Small intestine (tissue), 7 donors: ENCODE data around the gene DPP10. TPM values are rescaled to one million over a fixed set of nuclear protein-coding genes. Genes with fewer than 3 reads are reported as not detected.
A peak's percentile ranks its signal among the peaks of the same experiment; 100 is the strongest.

Experiments
- DNase-seq, 2 donors: peaks; one replicate each; pipeline versions ENCODE4 v3.0.0 to v3.0.0-alpha.2; 2013
- FAIRE-seq: peaks from 2 replicates; lab custom pipeline; 2012; peaks lifted over from hg19 to GRCh38; lab: Jason Lieb, UNC
- H3K27ac ChIP-seq, 3 donors: one replicate each; pipeline ENCODE4 v1.5.1; 2013; ENCODE audit warnings: low read length in 2 of 3, mild to moderate bottlenecking in 2 of 3, control low read depth in 1 of 3, inconsistent platforms in 1 of 3, low read depth in 1 of 3, moderate library complexity in 1 of 3
- H3K27me3 ChIP-seq, 3 donors: one replicate each; pipeline ENCODE4 v1.6.1; 2013; ENCODE audit warnings: low read length in 3 of 3, inconsistent platforms in 1 of 3; ENCODE audit not compliant: control insufficient read depth in 3 of 3, insufficient read depth in 3 of 3
- H3K36me3 ChIP-seq, 3 donors: one replicate each; pipeline ENCODE4 v1.6.1; 2013; ENCODE audit warnings: low read length in 3 of 3, inconsistent platforms in 1 of 3, low read depth in 1 of 3, mild to moderate bottlenecking in 1 of 3, moderate library complexity in 1 of 3; ENCODE audit not compliant: control insufficient read depth in 3 of 3, insufficient read depth in 2 of 3
- H3K4me1 ChIP-seq, 3 donors: one replicate each; pipeline ENCODE4 v1.6.1; 2013; ENCODE audit warnings: low read length in 2 of 3, inconsistent platforms in 1 of 3, low read depth in 1 of 3, mild to moderate bottlenecking in 1 of 3, moderate library complexity in 1 of 3; ENCODE audit not compliant: control insufficient read depth in 3 of 3, insufficient read depth in 2 of 3
- H3K4me3 ChIP-seq, 3 donors: one replicate each; pipeline ENCODE4 v1.5.1; 2013; ENCODE audit warnings: low read length in 3 of 3, control low read depth in 1 of 3, inconsistent platforms in 1 of 3, low read depth in 1 of 3, mild to moderate bottlenecking in 1 of 3, moderate library complexity in 1 of 3
- H3K9me3 ChIP-seq, 2 donors: one replicate each; pipeline ENCODE4 v1.6.1; 2013; ENCODE audit warnings: low read depth in 1 of 2, low read length in 1 of 2; ENCODE audit not compliant: control insufficient read depth in 2 of 2, insufficient read depth in 1 of 2
- WGBS, 3 donors: extraction: QIAGEN DNeasy Blood & Tissue Kit; methylation state at CpG; one replicate each; pipeline ENCODE4 v1.1.7; 2013; 5-methylcytosine and 5-hydroxymethylcytosine counted together
- polyA plus RNA-seq, 4 donors: library from polyadenylated mRNA; stranded (reverse) in 3 of 4; unstranded in 1 of 4; fragments of 200-250 nt in 3 of 4; fragments of 120-200 nt in 1 of 4; gene quantifications; one replicate each; pipeline versions ENCODE4 v1.2.1 to v1.2.3, GENCODE V29; 2013
- donor health status: healthy with polysubstance abuse.
- donor health status: control.
- donor health status: control.
- donor health status: Bipolar disorder and iron deficiency.
- donor health status: healthy.

The DPP10 gene
- polyA plus RNA-seq, 4 donors = 0.54 to 23.8 (median 1.7) TPM

- no peak overlapping the region for H3K27ac ChIP-seq
- H3K36me3 ChIP-seq = no peaks in the 10 kb centered on the region
- FAIRE-seq (no peak), DNase-seq (no peak)
- no peaks in the 10 kb centered on the region for H3K9me3 ChIP-seq
- no peaks in the 10 kb centered on the region for H3K4me1 ChIP-seq
- 11 to 43% (median 27%) methylated on average over 3 of the region's 3 CpGs for WGBS, 3 donors
- no peak overlapping the region for H3K4me3 ChIP-seq
- no peaks in the 10 kb centered on the region for H3K27me3 ChIP-seq
Measured at GRCh38 chr2:115168457-115168856, 726.0 kb downstream of the DPP10 start.

- H3K4me3 ChIP-seq = no peak overlapping the region
- H3K36me3 ChIP-seq = no peaks in the 10 kb centered on the region
- H3K27ac ChIP-seq = no peak overlapping the region
- H3K9me3 ChIP-seq = no peaks in the 10 kb centered on the region
- DNase-seq (no peak), FAIRE-seq (no peak)
- no peaks in the 10 kb centered on the region for H3K27me3 ChIP-seq
- no peaks in the 10 kb centered on the region for H3K4me1 ChIP-seq
- 93 to 100% (median 95%) methylated on average over 1 of the region's 1 CpG for WGBS, 3 donors
Measured at GRCh38 chr2:115169814-115170213, 727.4 kb downstream of the DPP10 start.

GRCh38 chr2:115171751-115172150 lies 729.3 kb downstream of the DPP10 start:
- H3K27me3 ChIP-seq = no peaks in the 10 kb centered on the region
- no peak for FAIRE-seq
- WGBS, 3 donors = 92 to 94% (median 94%) methylated on average over 2 of the region's 2 CpGs

GRCh38 chr2:115174651-115175050 lies 732.2 kb downstream of the DPP10 start:
- Histone ChIP-seq H3K36me3 (no peaks in the 10 kb centered on the region), H3K27ac (no peak overlapping the region), H3K4me1 (no peaks in the 10 kb centered on the region), H3K9me3 (no peaks in the 10 kb centered on the region), H3K4me3 (no peak overlapping the region), H3K27me3 (no peaks in the 10 kb centered on the region)
- DNase-seq (no peak), FAIRE-seq (no peak)
- WGBS, 3 donors = 62 to 66% (median 63%) methylated on average over 3 of the region's 3 CpGs

More at GRCh38 chr2:115171751-115172150, 729.3 kb downstream of the DPP10 start:
- Histone ChIP-seq H3K4me1 (no peaks in the 10 kb centered on the region), H3K36me3 (no peaks in the 10 kb centered on the region), H3K27ac (no peak overlapping the region), H3K4me3 (no peak overlapping the region), H3K9me3 (no peaks in the 10 kb centered on the region)
- no peak for DNase-seq

GRCh38 chr2:115183144-115183543 lies 740.7 kb downstream of the DPP10 start:
- Histone ChIP-seq H3K27me3 (no peaks in the 10 kb centered on the region), H3K27ac (no peak overlapping the region), H3K4me3 (no peak overlapping the region), H3K9me3 (no peaks in the 10 kb centered on the region), H3K4me1 (no peaks in the 10 kb centered on the region), H3K36me3 (no peaks in the 10 kb centered on the region)
- DNase-seq (no peak), FAIRE-seq (no peak)
- WGBS, 3 donors = 66 to 72% (median 72%) methylated on average over 3 of the region's 3 CpGs

- no peak for FAIRE-seq
- Histone ChIP-seq H3K36me3 (peaks cover 0 to 3% (median 0%) of the 10 kb centered on the region in 3 donors), H3K4me1 (no peaks in the 10 kb centered on the region), H3K4me3 (no peak overlapping the region), H3K27me3 (no peaks in the 10 kb centered on the region), H3K9me3 (peaks cover 0 to 3% of the 10 kb centered on the region in 2 donors), H3K27ac (no peak overlapping the region)
- DNase-seq = no peak
- 90 to 95% (median 95%) methylated on average over 13 of the region's 13 CpGs for WGBS, 3 donors
Measured at GRCh38 chr2:115190459-115190858, 748.0 kb downstream of the DPP10 start.

GRCh38 chr2:115194623-115195022 lies 752.2 kb downstream of the DPP10 start:
- H3K27ac ChIP-seq = no peak overlapping the region
- no peak overlapping the region for H3K4me3 ChIP-seq
- FAIRE-seq (no peak), DNase-seq (no peak)
- no peaks in the 10 kb centered on the region for H3K27me3 ChIP-seq
- 71 to 86% (median 75%) methylated on average over 6 of the region's 6 CpGs for WGBS, 3 donors
- no peaks in the 10 kb centered on the region for H3K4me1 ChIP-seq
- no peaks in the 10 kb centered on the region for H3K9me3 ChIP-seq
- H3K36me3 ChIP-seq = peaks cover 0 to 3% (median 0%) of the 10 kb centered on the region in 3 donors

- no peak for FAIRE-seq
- no peak overlapping the region for H3K27ac ChIP-seq
- H3K4me1 ChIP-seq = no peaks in the 10 kb centered on the region
- no peak for DNase-seq
- no peaks in the 10 kb centered on the region for H3K9me3 ChIP-seq
- H3K4me3 ChIP-seq = no peak overlapping the region
- H3K36me3 ChIP-seq = no peaks in the 10 kb centered on the region
- no peaks in the 10 kb centered on the region for H3K27me3 ChIP-seq
Measured at GRCh38 chr2:115196587-115196986, 754.1 kb downstream of the DPP10 start.

- Histone ChIP-seq H3K4me3 (no peak overlapping the region), H3K9me3 (no peaks in the 10 kb centered on the region), H3K4me1 (no peaks in the 10 kb centered on the region), H3K27me3 (no peaks in the 10 kb centered on the region), H3K27ac (no peak overlapping the region), H3K36me3 (no peaks in the 10 kb centered on the region)
- no peak for FAIRE-seq
- WGBS, 3 donors = 46 to 72% (median 61%) methylated on average over 4 of the region's 4 CpGs
- peak in 1 of 2 donors; percentile 8 for DNase-seq
Measured at GRCh38 chr2:115199966-115200365, 757.5 kb downstream of the DPP10 start.
